Measurements from ENCODE around the gene MCM3AP.

Gene MCM3AP

DNA sequence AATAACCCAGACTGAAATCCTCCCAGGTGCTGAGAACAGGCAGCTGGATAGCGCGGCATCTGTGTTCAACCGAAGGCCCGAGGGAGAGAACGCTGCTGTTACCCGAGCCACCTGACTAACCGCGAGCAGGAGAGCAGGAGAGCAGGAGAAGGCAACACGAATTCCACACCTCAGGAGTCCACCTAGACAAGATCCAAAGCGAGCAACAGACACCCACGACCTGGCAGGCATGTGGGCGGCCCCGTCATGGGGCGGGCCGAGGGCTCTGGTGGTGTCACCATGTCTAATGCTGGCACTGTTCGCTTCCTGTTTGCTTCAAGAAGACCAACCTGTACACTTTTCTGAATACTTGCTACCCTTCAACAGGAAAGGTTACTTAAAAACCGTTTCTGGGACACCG, 80.2 kb downstream of the MCM3AP start:
- TF ChIP-seq ZFP3 (CRISPR knock-in tag; IDR thresholded peaks at IDR 0.05): no peak
- TF ChIP-seq, protein P1, sequence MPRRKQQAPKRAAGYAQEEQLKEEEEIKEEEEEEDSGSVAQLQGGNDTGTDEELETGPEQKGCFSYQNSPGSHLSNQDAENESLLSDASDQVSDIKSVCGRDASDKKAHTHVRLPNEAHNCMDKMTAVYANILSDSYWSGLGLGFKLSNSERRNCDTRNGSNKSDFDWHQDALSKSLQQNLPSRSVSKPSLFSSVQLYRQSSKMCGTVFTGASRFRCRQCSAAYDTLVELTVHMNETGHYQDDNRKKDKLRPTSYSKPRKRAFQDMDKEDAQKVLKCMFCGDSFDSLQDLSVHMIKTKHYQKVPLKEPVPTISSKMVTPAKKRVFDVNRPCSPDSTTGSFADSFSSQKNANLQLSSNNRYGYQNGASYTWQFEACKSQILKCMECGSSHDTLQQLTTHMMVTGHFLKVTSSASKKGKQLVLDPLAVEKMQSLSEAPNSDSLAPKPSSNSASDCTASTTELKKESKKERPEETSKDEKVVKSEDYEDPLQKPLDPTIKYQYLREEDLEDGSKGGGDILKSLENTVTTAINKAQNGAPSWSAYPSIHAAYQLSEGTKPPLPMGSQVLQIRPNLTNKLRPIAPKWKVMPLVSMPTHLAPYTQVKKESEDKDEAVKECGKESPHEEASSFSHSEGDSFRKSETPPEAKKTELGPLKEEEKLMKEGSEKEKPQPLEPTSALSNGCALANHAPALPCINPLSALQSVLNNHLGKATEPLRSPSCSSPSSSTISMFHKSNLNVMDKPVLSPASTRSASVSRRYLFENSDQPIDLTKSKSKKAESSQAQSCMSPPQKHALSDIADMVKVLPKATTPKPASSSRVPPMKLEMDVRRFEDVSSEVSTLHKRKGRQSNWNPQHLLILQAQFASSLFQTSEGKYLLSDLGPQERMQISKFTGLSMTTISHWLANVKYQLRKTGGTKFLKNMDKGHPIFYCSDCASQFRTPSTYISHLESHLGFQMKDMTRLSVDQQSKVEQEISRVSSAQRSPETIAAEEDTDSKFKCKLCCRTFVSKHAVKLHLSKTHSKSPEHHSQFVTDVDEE (CRISPR knock-in tag; IDR thresholded peaks at IDR 0.05): no peak
- TF ChIP-seq TCF4 (CRISPR knock-in tag; IDR thresholded peaks at IDR 0.05; ENCODE audit: borderline replicate concordance): no peak
- TF ChIP-seq, protein P2, sequence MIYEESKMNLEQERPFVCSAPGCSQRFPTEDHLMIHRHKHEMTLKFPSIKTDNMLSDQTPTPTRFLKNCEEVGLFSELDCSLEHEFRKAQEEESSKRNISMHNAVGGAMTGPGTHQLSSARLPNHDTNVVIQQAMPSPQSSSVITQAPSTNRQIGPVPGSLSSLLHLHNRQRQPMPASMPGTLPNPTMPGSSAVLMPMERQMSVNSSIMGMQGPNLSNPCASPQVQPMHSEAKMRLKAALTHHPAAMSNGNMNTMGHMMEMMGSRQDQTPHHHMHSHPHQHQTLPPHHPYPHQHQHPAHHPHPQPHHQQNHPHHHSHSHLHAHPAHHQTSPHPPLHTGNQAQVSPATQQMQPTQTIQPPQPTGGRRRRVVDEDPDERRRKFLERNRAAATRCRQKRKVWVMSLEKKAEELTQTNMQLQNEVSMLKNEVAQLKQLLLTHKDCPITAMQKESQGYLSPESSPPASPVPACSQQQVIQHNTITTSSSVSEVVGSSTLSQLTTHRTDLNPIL (CRISPR knock-in tag; IDR thresholded peaks at IDR 0.05; ENCODE audit: low read depth): no peak
- no peak for TF ChIP-seq TOX (CRISPR knock-in tag; IDR thresholded peaks at IDR 0.05; ENCODE audit: borderline replicate concordance)
- no peak for TF ChIP-seq SNAI2 (CRISPR knock-in tag; IDR thresholded peaks at IDR 0.05)
- TF ChIP-seq, protein P3, sequence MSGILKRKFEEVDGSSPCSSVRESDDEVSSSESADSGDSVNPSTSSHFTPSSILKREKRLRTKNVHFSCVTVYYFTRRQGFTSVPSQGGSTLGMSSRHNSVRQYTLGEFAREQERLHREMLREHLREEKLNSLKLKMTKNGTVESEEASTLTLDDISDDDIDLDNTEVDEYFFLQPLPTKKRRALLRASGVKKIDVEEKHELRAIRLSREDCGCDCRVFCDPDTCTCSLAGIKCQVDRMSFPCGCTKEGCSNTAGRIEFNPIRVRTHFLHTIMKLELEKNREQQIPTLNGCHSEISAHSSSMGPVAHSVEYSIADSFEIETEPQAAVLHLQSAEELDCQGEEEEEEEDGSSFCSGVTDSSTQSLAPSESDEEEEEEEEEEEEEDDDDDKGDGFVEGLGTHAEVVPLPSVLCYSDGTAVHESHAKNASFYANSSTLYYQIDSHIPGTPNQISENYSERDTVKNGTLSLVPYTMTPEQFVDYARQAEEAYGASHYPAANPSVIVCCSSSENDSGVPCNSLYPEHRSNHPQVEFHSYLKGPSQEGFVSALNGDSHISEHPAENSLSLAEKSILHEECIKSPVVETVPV (CRISPR knock-in tag; IDR thresholded peaks at IDR 0.05): no peak
- TF ChIP-seq, protein P4, sequence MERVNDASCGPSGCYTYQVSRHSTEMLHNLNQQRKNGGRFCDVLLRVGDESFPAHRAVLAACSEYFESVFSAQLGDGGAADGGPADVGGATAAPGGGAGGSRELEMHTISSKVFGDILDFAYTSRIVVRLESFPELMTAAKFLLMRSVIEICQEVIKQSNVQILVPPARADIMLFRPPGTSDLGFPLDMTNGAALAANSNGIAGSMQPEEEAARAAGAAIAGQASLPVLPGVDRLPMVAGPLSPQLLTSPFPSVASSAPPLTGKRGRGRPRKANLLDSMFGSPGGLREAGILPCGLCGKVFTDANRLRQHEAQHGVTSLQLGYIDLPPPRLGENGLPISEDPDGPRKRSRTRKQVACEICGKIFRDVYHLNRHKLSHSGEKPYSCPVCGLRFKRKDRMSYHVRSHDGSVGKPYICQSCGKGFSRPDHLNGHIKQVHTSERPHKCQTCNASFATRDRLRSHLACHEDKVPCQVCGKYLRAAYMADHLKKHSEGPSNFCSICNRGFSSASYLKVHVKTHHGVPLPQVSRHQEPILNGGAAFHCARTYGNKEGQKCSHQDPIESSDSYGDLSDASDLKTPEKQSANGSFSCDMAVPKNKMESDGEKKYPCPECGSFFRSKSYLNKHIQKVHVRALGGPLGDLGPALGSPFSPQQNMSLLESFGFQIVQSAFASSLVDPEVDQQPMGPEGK (CRISPR knock-in tag; IDR thresholded peaks at IDR 0.05; ENCODE audit: borderline replicate concordance): no peak
- no peak for TF ChIP-seq ESRRG (CRISPR knock-in tag; IDR thresholded peaks at IDR 0.05)
- TF ChIP-seq ZNF8 (CRISPR knock-in tag; IDR thresholded peaks at IDR 0.05): no peak
- no peak for TF ChIP-seq ZNF70 (CRISPR knock-in tag; IDR thresholded peaks at IDR 0.05)
- no peak for TF ChIP-seq ARNTL (CRISPR knock-in tag; IDR thresholded peaks at IDR 0.05; ENCODE audit: borderline replicate concordance, low read depth)
- no peak for ATAC-seq

DNA sequence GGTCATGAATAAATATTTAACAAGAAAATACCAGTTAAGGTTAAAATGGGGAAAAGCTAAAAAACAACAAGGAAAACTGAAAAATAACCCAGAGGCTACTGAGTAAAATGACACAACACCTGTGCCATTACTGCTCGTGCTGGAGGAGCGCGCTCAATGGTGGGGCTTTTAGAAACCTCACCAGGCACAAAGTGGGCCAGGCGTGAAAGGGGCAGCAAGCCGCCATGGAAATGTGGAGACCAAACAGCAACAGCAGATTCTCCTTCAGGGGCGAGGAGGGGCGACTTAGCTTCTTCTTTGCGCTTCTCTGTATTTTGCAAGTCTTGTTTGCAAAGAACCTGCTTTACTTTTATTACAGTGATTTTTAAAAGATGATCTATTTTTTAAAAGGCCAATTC, 82.2 kb downstream of the MCM3AP start:
- ATAC-seq: no peak
- TF ChIP-seq, protein P3 (CRISPR knock-in tag; IDR thresholded peaks at IDR 0.05): no peak
- no peak for TF ChIP-seq GLIS3 (CRISPR knock-in tag; IDR thresholded peaks at IDR 0.05)
- no peak for TF ChIP-seq ZNF70 (CRISPR knock-in tag; IDR thresholded peaks at IDR 0.05)
- TF ChIP-seq BACH2 (CRISPR knock-in tag; IDR thresholded peaks at IDR 0.05; ENCODE audit: borderline replicate concordance): no peak
- TF ChIP-seq, protein P4 (CRISPR knock-in tag; IDR thresholded peaks at IDR 0.05; ENCODE audit: borderline replicate concordance): no peak
- TF ChIP-seq, protein P1 (CRISPR knock-in tag; IDR thresholded peaks at IDR 0.05): no peak
- TF ChIP-seq RARB (CRISPR knock-in tag; IDR thresholded peaks at IDR 0.05): no peak
- no peak for TF ChIP-seq ZNF565 (CRISPR knock-in tag; conservative IDR thresholded peaks at IDR 0.05; ENCODE audit: low read depth)
- TF ChIP-seq ZFP3 (CRISPR knock-in tag; IDR thresholded peaks at IDR 0.05): no peak
- TF ChIP-seq ZC3H10 (CRISPR knock-in tag; IDR thresholded peaks at IDR 0.05): no peak
- no peak for TF ChIP-seq TOX (CRISPR knock-in tag; IDR thresholded peaks at IDR 0.05; ENCODE audit: borderline replicate concordance)
- no peak for TF ChIP-seq ISL1 (CRISPR knock-in tag; IDR thresholded peaks at IDR 0.05)
- no peak for TF ChIP-seq ZNF8 (CRISPR knock-in tag; IDR thresholded peaks at IDR 0.05)
